Fibroblast of skin of left quadriceps (primary cell): ENCODE results near the gene LHFPL2.
"Not testable (repeated sequence)": the region's sequence is repeated elsewhere in the genome, so short reads cannot be mapped to it uniquely, and the experiment has no call there.

ENCODE experiments used
- DNase-seq, 2 experiments: peaks; one replicate each; pipeline ENCODE4 v3.0.0-alpha.2; 2013; ENCODE audit warnings: low read depth in 2 of 2

Gene LHFPL2

GRCh38 chr5:78472469-78473106, 176.0 kb downstream of the LHFPL2 start:
- DNase-seq, result no peak

- no peak for DNase-seq
Observed at GRCh38 chr5:78471896-78472295, 176.7 kb downstream of the LHFPL2 start.

- DNase-seq, result peak; percentile 18 to 21
Observed at GRCh38 chr5:78467752-78468357, 180.7 kb downstream of the LHFPL2 start.

GRCh38 chr5:78467140-78467539, 181.4 kb downstream of the LHFPL2 start:
- no peak for DNase-seq

- no peak for DNase-seq
Observed at GRCh38 chr5:78458843-78459242, 189.7 kb downstream of the LHFPL2 start.

- DNase-seq, result not testable (repeated sequence)
Observed at GRCh38 chr5:78457507-78457906, 191.1 kb downstream of the LHFPL2 start.

- DNase-seq, result no peak
Observed at GRCh38 chr5:78449103-78449502, 199.5 kb downstream of the LHFPL2 start.

GRCh38 chr5:78447775-78448424, 200.7 kb downstream of the LHFPL2 start:
- no peak for DNase-seq
